ENCODE data around the gene MRPL1.

DNA sequence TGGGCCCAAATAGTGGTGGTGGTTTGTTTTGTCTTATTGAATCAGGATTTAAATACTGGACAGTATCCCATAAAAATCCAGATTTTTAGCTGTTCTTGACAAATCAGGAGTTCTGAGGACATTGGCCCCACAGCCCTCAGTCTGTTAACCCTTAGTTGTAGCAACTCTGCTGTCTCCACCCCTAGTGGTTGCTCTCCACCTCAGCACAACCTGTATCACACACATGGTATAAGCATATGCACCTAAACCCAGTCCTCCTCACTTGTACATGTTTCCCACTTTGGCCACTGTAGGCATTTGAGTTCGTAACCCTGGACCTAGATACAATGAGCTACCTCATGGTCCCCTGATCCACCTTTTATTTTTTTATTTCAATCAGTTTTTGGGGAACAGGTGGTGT, 75.9 kb downstream of the MRPL1 start:
- TF ChIP-seq, protein P1, sequence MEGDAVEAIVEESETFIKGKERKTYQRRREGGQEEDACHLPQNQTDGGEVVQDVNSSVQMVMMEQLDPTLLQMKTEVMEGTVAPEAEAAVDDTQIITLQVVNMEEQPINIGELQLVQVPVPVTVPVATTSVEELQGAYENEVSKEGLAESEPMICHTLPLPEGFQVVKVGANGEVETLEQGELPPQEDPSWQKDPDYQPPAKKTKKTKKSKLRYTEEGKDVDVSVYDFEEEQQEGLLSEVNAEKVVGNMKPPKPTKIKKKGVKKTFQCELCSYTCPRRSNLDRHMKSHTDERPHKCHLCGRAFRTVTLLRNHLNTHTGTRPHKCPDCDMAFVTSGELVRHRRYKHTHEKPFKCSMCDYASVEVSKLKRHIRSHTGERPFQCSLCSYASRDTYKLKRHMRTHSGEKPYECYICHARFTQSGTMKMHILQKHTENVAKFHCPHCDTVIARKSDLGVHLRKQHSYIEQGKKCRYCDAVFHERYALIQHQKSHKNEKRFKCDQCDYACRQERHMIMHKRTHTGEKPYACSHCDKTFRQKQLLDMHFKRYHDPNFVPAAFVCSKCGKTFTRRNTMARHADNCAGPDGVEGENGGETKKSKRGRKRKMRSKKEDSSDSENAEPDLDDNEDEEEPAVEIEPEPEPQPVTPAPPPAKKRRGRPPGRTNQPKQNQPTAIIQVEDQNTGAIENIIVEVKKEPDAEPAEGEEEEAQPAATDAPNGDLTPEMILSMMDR (conservative IDR thresholded peaks at IDR 0.05 in 1 of 2, IDR thresholded peaks at IDR 0.05 in 1 of 2; ENCODE audit: extremely low read depth in 1 of 2, insufficient read depth in 1 of 2, low read depth in 1 of 2, low read length in 2 of 2): no peak
- TF ChIP-seq EZH2 (IDR thresholded peaks at IDR 0.05; ENCODE audit: borderline replicate concordance, low read length): no peak

All from mammary epithelial cell (primary cell).